Gastroesophageal sphincter (tissue), 4 donors: ENCODE measurements around the gene EMC10. TPM values are rescaled to one million over a fixed set of nuclear protein-coding genes. Genes with fewer than 3 reads are reported as not detected.
A peak's percentile ranks its signal among the peaks of the same experiment; 100 is the strongest.

Source experiments
- ATAC-seq: fragments of 150-250 bp; one replicate; pipeline ENCODE4 v1.9.1; 2016; ENCODE audit warnings: mild to moderate bottlenecking, moderate library complexity
- H3K27ac ChIP-seq, 4 donors: fragments of 200-600 bp; sonication (generic) in 3 of 4; 1 replicate in 3 of 4; 2 replicates in 1 of 4; pipeline ENCODE4 v1.5.1; 2016 to 2019
- H3K27me3 ChIP-seq: fragments of 200-600 bp; sonication (generic); one replicate; pipeline ENCODE4 v1.5.1; 2019
- H3K36me3 ChIP-seq, 2 donors: fragments of 200-600 bp; sonication (generic); one replicate each; pipeline ENCODE4 v1.5.1; 2019; ENCODE audit warnings: control low read depth in 1 of 2
- H3K4me1 ChIP-seq, 3 donors: fragments of 200-600 bp; sonication (generic); 1 replicate in 2 of 3; 2 replicates in 1 of 3; pipeline ENCODE4 v1.5.1; 2016 to 2019; ENCODE audit warnings: control low read depth in 2 of 3
- H3K4me3 ChIP-seq, 2 donors: fragments of 200-600 bp; sonication (generic); one replicate each; pipeline ENCODE4 v1.5.1; 2019; ENCODE audit warnings: mild to moderate bottlenecking in 1 of 2, moderate library complexity in 1 of 2
- H3K9me3 ChIP-seq, 3 donors: fragments of 200-600 bp; sonication (generic); one replicate each; pipeline ENCODE4 v1.5.1; 2017 to 2019; ENCODE audit warnings: control low read depth in 2 of 3
- EP300 ChIP-seq: sonication (generic); formaldehyde crosslinking; IDR thresholded peaks from one replicate; pipeline ENCODE4 v1.6.1; 2017; ENCODE audit warnings: antibody characterized with exemption, mild to moderate bottlenecking
- POLR2A ChIP-seq, 2 donors: fragments of 450-650 bp; IDR thresholded peaks; one replicate each; pipeline ENCODE4 v1.6.1; 2017; ENCODE audit warnings: antibody characterized with exemption in 2 of 2, mild to moderate bottlenecking in 2 of 2, moderate library complexity in 1 of 2
- POLR2AphosphoS5 ChIP-seq: sonication (generic); formaldehyde crosslinking; IDR thresholded peaks from one replicate; pipeline ENCODE4 v1.6.1; 2017; ENCODE audit warnings: antibody characterized with exemption
- WGBS, 2 donors: methylation state at CpG; one replicate each; pipeline ENCODE4 v1.1.5; 2018; ENCODE audit warnings: low coverage in 1 of 2; 5-methylcytosine and 5-hydroxymethylcytosine counted together
- total RNA-seq, 4 donors: library from RNA; depleted of rRNA; stranded (reverse); fragments of >200 nt; gene quantifications; one replicate each; pipeline ENCODE4 v1.1.0, GENCODE V29; 2016
- TF ChIP-seq, protein P1 (sequence below), 4 experiments: fragments of 200-600 bp in 2 of 4; fragments of 450-650 bp in 2 of 4; sonication (generic) in 1 of 4; IDR thresholded peaks; one replicate each; pipeline ENCODE4 v1.5.1; 2017 to 2019; ENCODE audit warnings: antibody characterized with exemption in 4 of 4, mild to moderate bottlenecking in 2 of 4, moderate library complexity in 2 of 4

Gene EMC10
- total RNA-seq, 4 donors from 2014 or later: 55.5 to 75.9 (median 71.5) TPM

DNA sequence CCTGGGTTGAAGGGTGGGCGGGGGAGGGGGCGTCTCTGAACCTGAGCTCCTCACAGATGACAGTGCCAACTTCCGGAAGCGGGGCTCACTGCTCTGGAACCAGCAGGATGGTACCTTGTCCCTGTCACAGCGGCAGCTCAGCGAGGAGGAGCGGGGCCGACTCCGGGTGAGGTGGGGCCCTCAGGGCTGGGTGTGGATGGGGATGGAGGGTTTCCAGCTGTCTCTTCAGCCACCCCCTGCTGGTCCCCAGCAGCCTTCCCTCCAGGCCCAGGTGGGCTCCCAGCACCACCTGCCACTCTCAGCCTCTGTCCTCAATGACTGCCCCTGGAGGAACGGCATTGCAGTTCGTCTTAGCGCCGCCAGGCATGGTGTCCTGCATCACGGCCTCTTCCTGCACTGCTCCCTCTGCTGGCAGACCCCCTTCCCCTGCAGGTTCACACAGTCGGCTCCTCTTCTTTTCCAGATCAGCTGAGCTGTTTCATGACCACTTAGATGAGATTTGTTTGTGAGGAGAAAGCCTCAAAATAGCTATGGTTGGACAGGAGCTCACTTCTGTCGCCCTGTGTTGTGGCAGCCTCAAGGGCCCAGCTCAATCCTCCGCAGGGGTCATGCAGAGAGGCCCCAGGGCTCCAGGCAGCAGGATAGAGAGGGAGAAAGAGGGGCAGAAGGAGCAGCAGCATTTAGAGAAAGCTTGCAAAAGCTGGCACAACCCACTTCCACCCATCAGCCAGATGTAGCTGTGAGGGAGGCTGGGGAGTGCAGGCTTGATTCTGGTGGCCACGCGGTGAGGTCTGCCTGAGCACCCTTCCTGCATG is 2.8 kb downstream of the EMC10 start:
- ATAC-seq: no peak
- no peak for TF ChIP-seq EP300
- TF ChIP-seq, protein P1, sequence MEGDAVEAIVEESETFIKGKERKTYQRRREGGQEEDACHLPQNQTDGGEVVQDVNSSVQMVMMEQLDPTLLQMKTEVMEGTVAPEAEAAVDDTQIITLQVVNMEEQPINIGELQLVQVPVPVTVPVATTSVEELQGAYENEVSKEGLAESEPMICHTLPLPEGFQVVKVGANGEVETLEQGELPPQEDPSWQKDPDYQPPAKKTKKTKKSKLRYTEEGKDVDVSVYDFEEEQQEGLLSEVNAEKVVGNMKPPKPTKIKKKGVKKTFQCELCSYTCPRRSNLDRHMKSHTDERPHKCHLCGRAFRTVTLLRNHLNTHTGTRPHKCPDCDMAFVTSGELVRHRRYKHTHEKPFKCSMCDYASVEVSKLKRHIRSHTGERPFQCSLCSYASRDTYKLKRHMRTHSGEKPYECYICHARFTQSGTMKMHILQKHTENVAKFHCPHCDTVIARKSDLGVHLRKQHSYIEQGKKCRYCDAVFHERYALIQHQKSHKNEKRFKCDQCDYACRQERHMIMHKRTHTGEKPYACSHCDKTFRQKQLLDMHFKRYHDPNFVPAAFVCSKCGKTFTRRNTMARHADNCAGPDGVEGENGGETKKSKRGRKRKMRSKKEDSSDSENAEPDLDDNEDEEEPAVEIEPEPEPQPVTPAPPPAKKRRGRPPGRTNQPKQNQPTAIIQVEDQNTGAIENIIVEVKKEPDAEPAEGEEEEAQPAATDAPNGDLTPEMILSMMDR (IDR thresholded peaks at IDR 0.05): peak in 1 of 4 experiments; percentile 28
- Histone ChIP-seq H3K36me3 (peaks cover 0 to 61% of the 10 kb centered on the region in 2 donors), H3K27ac (no peak overlapping the region), H3K4me3 (no peak overlapping the region), H3K9me3 (no peaks in the 10 kb centered on the region), H3K27me3 (no peaks in the 10 kb centered on the region), H3K4me1 (peaks cover 0 to 27% (median 13%) of the 10 kb centered on the region in 3 donors)
- 55 to 64% methylated on average over 7 to 8 of the region's 19 CpGs for WGBS, 2 donors

- Histone ChIP-seq H3K27me3 (no peaks in the 10 kb centered on the region), H3K4me1 (peaks cover 0 to 27% (median 13%) of the 10 kb centered on the region in 3 donors), H3K27ac (no peak overlapping the region), H3K4me3 (no peak overlapping the region), H3K9me3 (no peaks in the 10 kb centered on the region), H3K36me3 (peaks cover 0 to 68% of the 10 kb centered on the region in 2 donors)
- no peak for ATAC-seq
- no peak for TF ChIP-seq POLR2A (IDR thresholded peaks at IDR 0.05)
- TF ChIP-seq EP300: no peak
- TF ChIP-seq, protein P1 (IDR thresholded peaks at IDR 0.05): no peak
- no peak for TF ChIP-seq POLR2AphosphoS5
- no CpG with 5 or more reads among the region's 16 CpGs for WGBS, 2 donors
Measured at GRCh38 chr19:50479761-50480251, 3.5 kb downstream of the EMC10 start.

- no peak for ATAC-seq
- no peak overlapping the region for H3K27ac ChIP-seq
- WGBS, 2 donors: 100% methylated on average over 4 of the region's 37 CpGs; no CpG with 5 or more reads in 1 of the 2 donors
- no peak overlapping the region for H3K4me3 ChIP-seq
- peaks cover 0 to 27% (median 13%) of the 10 kb centered on the region in 3 donors for H3K4me1 ChIP-seq
- no peaks in the 10 kb centered on the region for H3K9me3 ChIP-seq
- TF ChIP-seq, protein P1 (IDR thresholded peaks at IDR 0.05): no peak
- TF ChIP-seq POLR2A (IDR thresholded peaks at IDR 0.05) (no peak), EP300 (no peak)
- H3K36me3 ChIP-seq: peaks cover 0 to 74% of the 10 kb centered on the region in 2 donors
- H3K27me3 ChIP-seq: no peaks in the 10 kb centered on the region
Measured at GRCh38 chr19:50480281-50481111, 4.2 kb downstream of the EMC10 start.

DNA sequence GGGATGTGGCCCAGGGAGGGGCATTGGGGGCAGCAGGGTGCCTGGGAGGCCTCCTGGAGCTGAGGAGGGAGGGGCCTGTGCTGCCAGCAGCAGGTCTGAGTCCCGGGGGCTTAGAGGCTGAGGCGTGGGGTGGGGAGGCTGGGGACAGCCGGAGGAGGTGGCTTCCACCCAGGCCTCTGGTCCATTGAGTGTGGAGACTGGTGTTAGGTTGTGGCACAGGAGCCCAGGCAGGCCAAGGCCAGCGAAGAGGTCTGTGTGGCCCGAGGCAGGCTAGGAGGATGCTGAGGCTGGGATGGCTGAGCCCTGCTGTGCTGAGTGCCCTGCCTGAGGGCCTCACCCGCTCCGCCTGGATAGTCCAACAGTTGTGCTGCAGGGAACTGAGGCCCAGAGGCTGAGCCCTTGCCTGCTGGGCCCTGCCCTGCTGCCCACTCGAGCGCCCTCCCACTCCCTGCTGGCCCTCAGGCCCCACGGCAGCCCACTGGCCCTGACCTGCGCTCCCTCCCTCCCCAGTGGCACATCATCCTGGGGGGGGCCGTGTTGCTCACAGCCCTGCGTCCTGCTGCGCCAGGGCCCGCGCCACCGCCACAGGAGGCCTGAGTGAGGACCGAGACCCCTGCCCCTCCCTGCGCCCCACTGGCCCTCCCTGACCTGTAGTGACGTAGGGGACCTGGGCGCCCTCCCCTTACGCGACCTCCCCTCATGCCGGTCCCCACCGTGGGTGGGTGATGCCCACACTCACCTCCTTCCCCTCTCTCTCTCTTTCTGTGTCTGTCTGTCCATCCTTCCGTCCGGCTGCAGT is 5.2 kb downstream of the EMC10 start:
- H3K27me3 ChIP-seq: peaks cover 4% of the 10 kb centered on the region
- peaks cover 0 to 27% (median 13%) of the 10 kb centered on the region in 3 donors for H3K4me1 ChIP-seq
- no peak for TF ChIP-seq POLR2A (IDR thresholded peaks at IDR 0.05)
- TF ChIP-seq, protein P1 (IDR thresholded peaks at IDR 0.05): no peak
- no peak for TF ChIP-seq POLR2AphosphoS5
- no peak for TF ChIP-seq EP300
- no peak for ATAC-seq
- no peak overlapping the region for H3K4me3 ChIP-seq
- H3K36me3 ChIP-seq: peaks cover 0 to 74% of the 10 kb centered on the region in 2 donors
- H3K9me3 ChIP-seq: no peaks in the 10 kb centered on the region
- H3K27ac ChIP-seq: no peak overlapping the region
- 70% methylated on average over 3 of the region's 27 CpGs; no CpG with 5 or more reads in 1 of the 2 donors for whole genome bisulfite sequencing, 2 donors
